Measurements from ENCODE around the gene AP3S2.
"Not testable (repeated sequence)": the region's sequence is repeated elsewhere in the genome, so short reads cannot be mapped to it uniquely, and the experiment has no call there.

Gene AP3S2

GRCh38 chr15:89797678-89798201 is 96.1 kb downstream of the AP3S2 start:
- DNase-seq = no peak

GRCh38 chr15:89795996-89796395 is 97.8 kb downstream of the AP3S2 start:
- no peak for DNase-seq

GRCh38 chr15:89794627-89795241 is 99.1 kb downstream of the AP3S2 start:
- no peak for DNase-seq

GRCh38 chr15:89792106-89792805 is 101.5 kb downstream of the AP3S2 start:
- no peak for DNase-seq

GRCh38 chr15:89790661-89791060 is 103.1 kb downstream of the AP3S2 start:
- DNase-seq = no peak

GRCh38 chr15:89790206-89790605 is 103.6 kb downstream of the AP3S2 start:
- no peak for DNase-seq

- DNase-seq = not testable (repeated sequence)
These were observed 105.2 kb downstream of the AP3S2 start for GRCh38 chr15:89788585-89788984.

- DNase-seq = no peak
These were observed 105.8 kb downstream of the AP3S2 start for GRCh38 chr15:89787944-89788343.

GRCh38 chr15:89785774-89786140 is 108.0 kb downstream of the AP3S2 start:
- DNase-seq = no peak

GRCh38 chr15:89785064-89785773 is 108.6 kb downstream of the AP3S2 start:
- DNase-seq = no peak

GRCh38 chr15:89784686-89784960 is 109.2 kb downstream of the AP3S2 start:
- no peak for DNase-seq

- DNase-seq = no peak
These were observed 109.7 kb downstream of the AP3S2 start for GRCh38 chr15:89783861-89784685.

GRCh38 chr15:89783111-89783860 is 110.5 kb downstream of the AP3S2 start:
- DNase-seq = no peak

- DNase-seq = not testable (repeated sequence)
These were observed 111.2 kb downstream of the AP3S2 start for GRCh38 chr15:89782619-89782950.

GRCh38 chr15:89781891-89782618 is 111.7 kb downstream of the AP3S2 start:
- no peak for DNase-seq

GRCh38 chr15:89781055-89781454 is 112.7 kb downstream of the AP3S2 start:
- peak; percentile 41 for DNase-seq

- DNase-seq = no peak
These were observed 113.2 kb downstream of the AP3S2 start for GRCh38 chr15:89780601-89781000.
